Endothelial cell of umbilical vein (primary cell): ENCODE data around the gene LPP. TPM values are rescaled to one million over a fixed set of nuclear protein-coding genes. Genes with fewer than 3 reads are reported as not detected.

Experiments used
- BruUV-seq: library from RNA; stranded (reverse); fragments of 400-500 nt; replicated peaks from 2 replicates; lab custom pipeline; 2021; lab: Mats Ljungman, UMichigan
- CTCF ChIA-PET: fragments of 300-600, 350-600 bp; sonication (Branson Sonifier 250); formaldehyde crosslinking; loops from one replicate; lab custom pipeline; 2021; ENCODE audit warnings: antibody characterized with exemption, inconsistent platforms; lab: Charles Lee
- POLR2A ChIA-PET: fragments of 300-600, 350-600 bp; sonication (Branson Sonifier 250); formaldehyde crosslinking; loops from one replicate; lab custom pipeline; 2021; ENCODE audit warnings: antibody characterized with exemption, inconsistent platforms; lab: Charles Lee
- DNase-seq: peaks from one replicate; pipeline ENCODE4 v3.0.0-alpha.2; 2011; ENCODE audit warnings: low read depth, low spot score
- FAIRE-seq: peaks from 2 replicates; lab custom pipeline; 2011; peaks lifted over from hg19 to GRCh38; lab: Jason Lieb, UNC
- H2AFZ ChIP-seq: 2 replicates; pipeline ENCODE4 v1.6.0; 2012; ENCODE audit warnings: low read depth, low read length, control low read depth, inconsistent platforms
- H3K27ac ChIP-seq: 2 replicates; pipeline ENCODE4 v1.5.1; 2011; ENCODE audit warnings: low read depth, mild to moderate bottlenecking, control low read depth, low read length, moderate library complexity; ENCODE audit not compliant: insufficient read depth
- H3K27me3 ChIP-seq, 2 experiments: 2 replicates each; pipeline versions ENCODE4 v1.6.0 to v1.6.1; 2011; ENCODE audit warnings: low read length in 2 of 2, mixed read lengths in 1 of 2; ENCODE audit not compliant: control insufficient read depth in 2 of 2, insufficient read depth in 2 of 2
- H3K36me3 ChIP-seq, 2 experiments: 2 replicates in 1 of 2; 3 replicates in 1 of 2; pipeline ENCODE4 v1.5.1; 2011; ENCODE audit warnings: low read length in 2 of 2, mild to moderate bottlenecking in 1 of 2, moderate library complexity in 1 of 2; ENCODE audit not compliant: control insufficient read depth in 2 of 2, insufficient read depth in 2 of 2; ENCODE audit errors: extremely low read depth in 1 of 2
- H3K4me1 ChIP-seq: 3 replicates; pipeline ENCODE4 v1.5.1; 2011; ENCODE audit warnings: mild to moderate bottlenecking, low read length; ENCODE audit not compliant: control insufficient read depth, insufficient read depth; ENCODE audit errors: extremely low read depth
- H3K4me2 ChIP-seq: 2 replicates; pipeline ENCODE4 v1.6.1; 2011; ENCODE audit warnings: low read length, control low read depth, mixed read lengths; ENCODE audit not compliant: insufficient read depth
- H3K4me3 ChIP-seq, 3 experiments: fragments of 200-600 bp in 1 of 3; sonication (generic), shearing (Covaris generic) in 1 of 3; replicated peaks in 1 of 3; 2 replicates each; pipeline ENCODE4 v1.5.1; 2011 to 2016; ENCODE audit warnings: control low read depth in 3 of 3, low read length in 3 of 3, mild to moderate bottlenecking in 2 of 3, inconsistent platforms in 1 of 3, low read depth in 1 of 3, moderate library complexity in 1 of 3; ENCODE audit not compliant: insufficient read depth in 1 of 3
- H3K79me2 ChIP-seq: 2 replicates; pipeline ENCODE4 v1.6.0; 2012; ENCODE audit warnings: low read length, inconsistent platforms; ENCODE audit not compliant: control insufficient read depth, insufficient read depth
- H3K9ac ChIP-seq: replicated peaks from 2 replicates; pipeline ENCODE3; 2011; ENCODE audit warnings: low read length, control low read depth; ENCODE audit not compliant: insufficient read depth; ENCODE audit errors: extremely low read depth
- H3K9me1 ChIP-seq: replicated peaks from 3 replicates; pipeline ENCODE4 v1.6.0; 2011; ENCODE audit warnings: mild to moderate bottlenecking, low read length; ENCODE audit not compliant: control insufficient read depth, insufficient read depth; ENCODE audit errors: extremely low read depth
- H3K9me3 ChIP-seq: replicated peaks from 2 replicates; pipeline ENCODE4 v1.5.1; 2012; ENCODE audit warnings: low read length, inconsistent platforms; ENCODE audit not compliant: control insufficient read depth, insufficient read depth
- H4K20me1 ChIP-seq: replicated peaks from 2 replicates; pipeline ENCODE3; 2011; ENCODE audit warnings: mild to moderate bottlenecking, low read length; ENCODE audit not compliant: control insufficient read depth, insufficient read depth; ENCODE audit errors: extremely low read depth
- EZH2 ChIP-seq: IDR thresholded peaks from 2 replicates; pipeline ENCODE4 v1.6.1; 2012; ENCODE audit warnings: borderline replicate concordance, low read depth, mild to moderate bottlenecking, moderate library complexity, low read length, inconsistent platforms; ENCODE audit not compliant: severe bottlenecking
- FOS ChIP-seq: IDR thresholded peaks from 2 replicates; pipeline ENCODE4 v1.6.1; 2011; ENCODE audit warnings: mild to moderate bottlenecking, low read length, moderate library complexity, borderline replicate concordance; ENCODE audit not compliant: insufficient read depth
- GATA2 ChIP-seq: IDR thresholded peaks from 2 replicates; pipeline ENCODE4 v1.7.0; 2011; ENCODE audit warnings: low read depth, mild to moderate bottlenecking, moderate library complexity, mixed read lengths, low read length; ENCODE audit not compliant: insufficient read length, insufficient read depth
- JUN ChIP-seq: IDR thresholded peaks from 2 replicates; pipeline ENCODE4 v1.6.1; 2011; ENCODE audit warnings: borderline replicate concordance, low read depth; ENCODE audit not compliant: insufficient read length, insufficient read depth
- MYC ChIP-seq: IDR thresholded peaks from one replicate; pipeline ENCODE4 v1.6.1; 2011; ENCODE audit warnings: mild to moderate bottlenecking, low read depth, low read length
- POLR2A ChIP-seq: IDR thresholded peaks from 2 replicates; pipeline ENCODE4 v1.6.1; 2012; ENCODE audit warnings: low read depth, mild to moderate bottlenecking, control low read depth, low read length
- POLR2AphosphoS5 ChIP-seq: IDR thresholded peaks from 2 replicates; pipeline ENCODE4 v1.6.1; 2012; ENCODE audit warnings: low read depth, mild to moderate bottlenecking, control low read depth, low read length, moderate library complexity; ENCODE audit not compliant: insufficient read depth
- dilution Hi-C: fragments of 300-500 bp; cut with MboI; formaldehyde crosslinking; loops from one replicate; pipeline ENCODE4 v1.15.0; 2019; ENCODE audit warnings: low sequenced_read_pairs; ENCODE audit not compliant: extremely low pct_ligation_motif_present
- intact Hi-C: fragments of 100-400 bp; cut with micrococcal nuclease; formaldehyde crosslinking; loops from one replicate; pipeline ENCODE4 v1.10.0; 2022
- polyA plus RNA-seq, 4 experiments: library from polyadenylated mRNA; depleted of rRNA in 3 of 4; stranded (reverse) in 3 of 4; unstranded in 1 of 4; fragments of >200 nt; gene quantifications; 2 replicates each; pipeline versions ENCODE4 v1.2.1 to v1.2.3, GENCODE V29; 2011 to 2012; ENCODE audit warnings: missing spikeins in 1 of 4
- total RNA-seq: library from RNA; stranded (reverse); gene quantifications from 2 replicates; pipeline ENCODE4 v1.2.3, GENCODE V29; 2021
- TF ChIP-seq, protein P1 (sequence below), 2 donors: IDR thresholded peaks; 1 replicate in 1 of 2; 2 replicates in 1 of 2; pipeline ENCODE4 v1.5.1; 2011; ENCODE audit warnings: low read length in 2 of 2, mild to moderate bottlenecking in 2 of 2, moderate library complexity in 2 of 2, control low read depth in 1 of 2, inconsistent platforms in 1 of 2, low read depth in 1 of 2; ENCODE audit not compliant: insufficient read depth in 1 of 2; ENCODE audit errors: extremely low read depth in 1 of 2
- TF ChIP-seq, protein P2 (sequence below): IDR thresholded peaks from 2 replicates; pipeline ENCODE4 v1.6.1; 2011; ENCODE audit not compliant: insufficient read depth, insufficient read length

Gene LPP
- total and polyA plus RNA-seq, 2 donors (not counting 3 experiments of a cell fraction or from before 2014, with no cell fraction given), result 16.9 to 153 TPM

DNA sequence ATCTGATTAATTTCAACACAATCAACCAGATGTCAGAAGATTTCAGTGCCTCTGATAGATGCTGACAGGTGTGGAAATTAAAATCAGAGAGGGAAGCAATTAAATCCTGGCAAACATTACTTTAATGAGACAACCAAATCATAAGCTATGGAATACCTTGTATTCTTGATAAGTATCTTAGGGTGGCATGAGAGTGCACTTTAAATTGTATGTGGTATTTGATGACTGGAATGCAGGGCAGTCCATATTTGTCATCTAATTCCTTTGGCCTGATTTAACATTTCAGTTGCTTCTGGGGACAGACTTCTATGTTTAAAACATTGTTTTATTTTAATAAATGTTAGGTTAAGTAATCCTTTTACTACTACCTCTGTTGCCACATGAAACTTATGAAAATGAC lies 184.1 kb downstream of the LPP start:
- intact Hi-C loops (no loop called here), dilution Hi-C loops (no loop called here)
- ChIA-PET CTCF (interaction anchor here (0.9 kb wide), 1 partner anchor 590 kb away, joined by 3 read pairs; no protein-coding TSS in a partner anchor), POLR2A (no interaction called here)
- no peak for DNase-seq
- Histone ChIP-seq H3K9me3 (no peaks in the 10 kb centered on the region), H2AFZ (no peak overlapping the region), H3K4me3 (no peak overlapping the region), H4K20me1 (no peaks in the 10 kb centered on the region), H3K36me3 (no peaks in the 10 kb centered on the region), H3K27me3 (no peaks in the 10 kb centered on the region), H3K4me1 (no peaks in the 10 kb centered on the region), H3K27ac (no peak overlapping the region), H3K79me2 (peaks cover 19% of the 10 kb centered on the region), H3K4me2 (no peak overlapping the region), H3K9ac (no peak overlapping the region), H3K9me1 (no peaks in the 10 kb centered on the region)
- no peak for FAIRE-seq
- BruUV-seq, result no TSS peak
- TF ChIP-seq FOS, result no peak
- TF ChIP-seq POLR2AphosphoS5, result no peak
- TF ChIP-seq GATA2, result no peak
- no peak for TF ChIP-seq JUN
- no peak for TF ChIP-seq POLR2A
- TF ChIP-seq MYC, result no peak
- TF ChIP-seq, protein P1, sequence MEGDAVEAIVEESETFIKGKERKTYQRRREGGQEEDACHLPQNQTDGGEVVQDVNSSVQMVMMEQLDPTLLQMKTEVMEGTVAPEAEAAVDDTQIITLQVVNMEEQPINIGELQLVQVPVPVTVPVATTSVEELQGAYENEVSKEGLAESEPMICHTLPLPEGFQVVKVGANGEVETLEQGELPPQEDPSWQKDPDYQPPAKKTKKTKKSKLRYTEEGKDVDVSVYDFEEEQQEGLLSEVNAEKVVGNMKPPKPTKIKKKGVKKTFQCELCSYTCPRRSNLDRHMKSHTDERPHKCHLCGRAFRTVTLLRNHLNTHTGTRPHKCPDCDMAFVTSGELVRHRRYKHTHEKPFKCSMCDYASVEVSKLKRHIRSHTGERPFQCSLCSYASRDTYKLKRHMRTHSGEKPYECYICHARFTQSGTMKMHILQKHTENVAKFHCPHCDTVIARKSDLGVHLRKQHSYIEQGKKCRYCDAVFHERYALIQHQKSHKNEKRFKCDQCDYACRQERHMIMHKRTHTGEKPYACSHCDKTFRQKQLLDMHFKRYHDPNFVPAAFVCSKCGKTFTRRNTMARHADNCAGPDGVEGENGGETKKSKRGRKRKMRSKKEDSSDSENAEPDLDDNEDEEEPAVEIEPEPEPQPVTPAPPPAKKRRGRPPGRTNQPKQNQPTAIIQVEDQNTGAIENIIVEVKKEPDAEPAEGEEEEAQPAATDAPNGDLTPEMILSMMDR (IDR thresholded peaks at IDR 0.05; ENCODE audit: extremely low read depth in 1 of 2, insufficient read depth in 1 of 2, low read depth in 1 of 2, low read length in 2 of 2), result no peak
- TF ChIP-seq, protein P2, sequence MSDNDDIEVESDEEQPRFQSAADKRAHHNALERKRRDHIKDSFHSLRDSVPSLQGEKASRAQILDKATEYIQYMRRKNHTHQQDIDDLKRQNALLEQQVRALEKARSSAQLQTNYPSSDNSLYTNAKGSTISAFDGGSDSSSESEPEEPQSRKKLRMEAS, result no peak
- TF ChIP-seq EZH2, result no peak
